ENCODE measurements around the gene NEDD4L.

GRCh38 chr18:58037163-58037562 is 6.9 kb upstream of the NEDD4L start:
- TF ChIP-seq, protein P1, sequence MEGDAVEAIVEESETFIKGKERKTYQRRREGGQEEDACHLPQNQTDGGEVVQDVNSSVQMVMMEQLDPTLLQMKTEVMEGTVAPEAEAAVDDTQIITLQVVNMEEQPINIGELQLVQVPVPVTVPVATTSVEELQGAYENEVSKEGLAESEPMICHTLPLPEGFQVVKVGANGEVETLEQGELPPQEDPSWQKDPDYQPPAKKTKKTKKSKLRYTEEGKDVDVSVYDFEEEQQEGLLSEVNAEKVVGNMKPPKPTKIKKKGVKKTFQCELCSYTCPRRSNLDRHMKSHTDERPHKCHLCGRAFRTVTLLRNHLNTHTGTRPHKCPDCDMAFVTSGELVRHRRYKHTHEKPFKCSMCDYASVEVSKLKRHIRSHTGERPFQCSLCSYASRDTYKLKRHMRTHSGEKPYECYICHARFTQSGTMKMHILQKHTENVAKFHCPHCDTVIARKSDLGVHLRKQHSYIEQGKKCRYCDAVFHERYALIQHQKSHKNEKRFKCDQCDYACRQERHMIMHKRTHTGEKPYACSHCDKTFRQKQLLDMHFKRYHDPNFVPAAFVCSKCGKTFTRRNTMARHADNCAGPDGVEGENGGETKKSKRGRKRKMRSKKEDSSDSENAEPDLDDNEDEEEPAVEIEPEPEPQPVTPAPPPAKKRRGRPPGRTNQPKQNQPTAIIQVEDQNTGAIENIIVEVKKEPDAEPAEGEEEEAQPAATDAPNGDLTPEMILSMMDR (IDR thresholded peaks at IDR 0.05; ENCODE audit: low read depth, low read length, missing input control): no peak
- TF ChIP-seq YY1 (IDR thresholded peaks at IDR 0.05) (no peak), SP1 (IDR thresholded peaks at IDR 0.05) (no peak)
- TF ChIP-seq, protein P2, sequence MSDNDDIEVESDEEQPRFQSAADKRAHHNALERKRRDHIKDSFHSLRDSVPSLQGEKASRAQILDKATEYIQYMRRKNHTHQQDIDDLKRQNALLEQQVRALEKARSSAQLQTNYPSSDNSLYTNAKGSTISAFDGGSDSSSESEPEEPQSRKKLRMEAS (IDR thresholded peaks at IDR 0.05): no peak
- TF ChIP-seq, protein P3, sequence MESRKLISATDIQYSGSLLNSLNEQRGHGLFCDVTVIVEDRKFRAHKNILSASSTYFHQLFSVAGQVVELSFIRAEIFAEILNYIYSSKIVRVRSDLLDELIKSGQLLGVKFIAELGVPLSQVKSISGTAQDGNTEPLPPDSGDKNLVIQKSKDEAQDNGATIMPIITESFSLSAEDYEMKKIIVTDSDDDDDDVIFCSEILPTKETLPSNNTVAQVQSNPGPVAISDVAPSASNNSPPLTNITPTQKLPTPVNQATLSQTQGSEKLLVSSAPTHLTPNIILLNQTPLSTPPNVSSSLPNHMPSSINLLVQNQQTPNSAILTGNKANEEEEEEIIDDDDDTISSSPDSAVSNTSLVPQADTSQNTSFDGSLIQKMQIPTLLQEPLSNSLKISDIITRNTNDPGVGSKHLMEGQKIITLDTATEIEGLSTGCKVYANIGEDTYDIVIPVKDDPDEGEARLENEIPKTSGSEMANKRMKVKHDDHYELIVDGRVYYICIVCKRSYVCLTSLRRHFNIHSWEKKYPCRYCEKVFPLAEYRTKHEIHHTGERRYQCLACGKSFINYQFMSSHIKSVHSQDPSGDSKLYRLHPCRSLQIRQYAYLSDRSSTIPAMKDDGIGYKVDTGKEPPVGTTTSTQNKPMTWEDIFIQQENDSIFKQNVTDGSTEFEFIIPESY (IDR thresholded peaks at IDR 0.05): no peak

Data from liver (tissue), 3 donors.